ENCODE data around the gene CEP20. TPM values are rescaled to one million over a fixed set of nuclear protein-coding genes. Genes with fewer than 3 reads are reported as not detected.
"Not testable (repeated sequence)": the region's sequence is repeated elsewhere in the genome, so short reads cannot be mapped to it uniquely, and the experiment has no call there.

The CEP20 gene
- total RNA-seq = 10 to 100 TPM; 34.5 to 39.0 TPM

- intact Hi-C loops (cut with micrococcal nuclease) = loop anchor here (5.0 kb wide), 1 partner anchor 64 kb away; no protein-coding TSS in a partner anchor
- peak within 1 kb of the TSS; percentile 100 for H3K27ac Mint-ChIP-seq
- ATAC-seq (peak; percentile 98), DNase-seq (peak; percentile 100)
- POLR2A ChIA-PET = interaction anchor here (0.6 to 1.7 kb wide), 13 partner anchors 9 to 256 kb away, joined by 3 to 8 read pairs (median 4); no protein-coding TSS in a partner anchor
- H3K9me3 Mint-ChIP-seq = no peaks in the 10 kb centered on the region
- peaks cover 34% of the 10 kb centered on the region for H3K4me1 Mint-ChIP-seq (ENCODE audit: low read depth)
- H3K36me3 Mint-ChIP-seq (ENCODE audit: low read depth) = peaks cover 12% of the 10 kb centered on the region
- CTCF ChIA-PET = interaction anchor here (0.9 to 1.9 kb wide), 7 partner anchors 9 to 145 kb away, joined by 3 to 9 read pairs (median 4); no protein-coding TSS in a partner anchor
- peak within 1 kb of the TSS; percentile 96 for H3K4me3 Mint-ChIP-seq
- no peak for TF ChIP-seq CTCF (IDR thresholded peaks at IDR 0.05)
- H3K27me3 Mint-ChIP-seq = no peaks in the 10 kb centered on the region
These were observed at the start of gene CEP20 for GRCh38 chr16:15888072-15888976. TSS of gene CEP20 (minus strand) at chr16:15888603. CDS start at chr16:15888585, 18 bp downstream.

GRCh38 chr16:15936809-15937208, 48.4 kb upstream of the CEP20 start:
- H3K36me3 Mint-ChIP-seq (ENCODE audit: low read depth); ATAC-seq; H3K27me3 Mint-ChIP-seq; POLR2A ChIA-PET; H3K27ac Mint-ChIP-seq; H3K9me3 Mint-ChIP-seq; DNase-seq; H3K4me1 Mint-ChIP-seq (ENCODE audit: low read depth); H3K4me3 Mint-ChIP-seq; intact Hi-C loops (cut with micrococcal nuclease); CTCF ChIA-PET: not testable (repeated sequence)

- no peak for DNase-seq
- Mint-ChIP-seq H3K4me1 (ENCODE audit: low read depth) (no peaks in the 10 kb centered on the region), H3K36me3 (ENCODE audit: low read depth) (no peaks in the 10 kb centered on the region), H3K27me3 (peaks cover 2% of the 10 kb centered on the region), H3K4me3 (no peak overlapping the region), H3K9me3 (no peaks in the 10 kb centered on the region), H3K27ac (no peak overlapping the region)
- TF ChIP-seq CTCF (IDR thresholded peaks at IDR 0.05) = no peak
- ATAC-seq = no peak
- CTCF ChIA-PET = no interaction called here
- POLR2A ChIA-PET = no interaction called here
- intact Hi-C loops (cut with micrococcal nuclease) = no loop called here
These were observed 46.6 kb upstream of the CEP20 start for GRCh38 chr16:15934991-15935390.

- H3K4me3 Mint-ChIP-seq = no peak overlapping the region
- ATAC-seq = no peak
- no peak for TF ChIP-seq CTCF (IDR thresholded peaks at IDR 0.05)
- H3K9me3 Mint-ChIP-seq = no peaks in the 10 kb centered on the region
- H3K36me3 Mint-ChIP-seq (ENCODE audit: low read depth) = no peaks in the 10 kb centered on the region
- CTCF ChIA-PET = interaction anchor here (1.0 kb wide), 1 partner anchor 60 kb away, joined by 3 read pairs; no protein-coding TSS in a partner anchor
- intact Hi-C loops (cut with micrococcal nuclease) = no loop called here
- peaks cover 2% of the 10 kb centered on the region for H3K27me3 Mint-ChIP-seq
- POLR2A ChIA-PET = no interaction called here
- no peak for DNase-seq
- H3K4me1 Mint-ChIP-seq (ENCODE audit: low read depth) = no peaks in the 10 kb centered on the region
- H3K27ac Mint-ChIP-seq = no peak overlapping the region
These were observed 45.4 kb upstream of the CEP20 start for GRCh38 chr16:15933781-15934180.

GRCh38 chr16:15932939-15933338, 44.5 kb upstream of the CEP20 start:
- intact Hi-C loops (cut with micrococcal nuclease) = no loop called here
- Mint-ChIP-seq H3K27ac (no peak overlapping the region), H3K27me3 (peaks cover 2% of the 10 kb centered on the region), H3K36me3 (ENCODE audit: low read depth) (no peaks in the 10 kb centered on the region), H3K4me1 (ENCODE audit: low read depth) (no peaks in the 10 kb centered on the region), H3K9me3 (no peaks in the 10 kb centered on the region), H3K4me3 (no peak overlapping the region)
- ChIA-PET POLR2A (no interaction called here), CTCF (no interaction called here)
- ATAC-seq (no peak), DNase-seq (no peak)
- TF ChIP-seq CTCF (IDR thresholded peaks at IDR 0.05) = no peak

All from activated CD8-positive, alpha-beta T cell treated with anti-CD3 and anti-CD28 coated beads for 36 hours (primary cell).